ENCODE results near the gene HEXD.
"Not testable (repeated sequence)": the region's sequence is repeated elsewhere in the genome, so short reads cannot be mapped to it uniquely, and the experiment has no call there.

Gene HEXD

DNA sequence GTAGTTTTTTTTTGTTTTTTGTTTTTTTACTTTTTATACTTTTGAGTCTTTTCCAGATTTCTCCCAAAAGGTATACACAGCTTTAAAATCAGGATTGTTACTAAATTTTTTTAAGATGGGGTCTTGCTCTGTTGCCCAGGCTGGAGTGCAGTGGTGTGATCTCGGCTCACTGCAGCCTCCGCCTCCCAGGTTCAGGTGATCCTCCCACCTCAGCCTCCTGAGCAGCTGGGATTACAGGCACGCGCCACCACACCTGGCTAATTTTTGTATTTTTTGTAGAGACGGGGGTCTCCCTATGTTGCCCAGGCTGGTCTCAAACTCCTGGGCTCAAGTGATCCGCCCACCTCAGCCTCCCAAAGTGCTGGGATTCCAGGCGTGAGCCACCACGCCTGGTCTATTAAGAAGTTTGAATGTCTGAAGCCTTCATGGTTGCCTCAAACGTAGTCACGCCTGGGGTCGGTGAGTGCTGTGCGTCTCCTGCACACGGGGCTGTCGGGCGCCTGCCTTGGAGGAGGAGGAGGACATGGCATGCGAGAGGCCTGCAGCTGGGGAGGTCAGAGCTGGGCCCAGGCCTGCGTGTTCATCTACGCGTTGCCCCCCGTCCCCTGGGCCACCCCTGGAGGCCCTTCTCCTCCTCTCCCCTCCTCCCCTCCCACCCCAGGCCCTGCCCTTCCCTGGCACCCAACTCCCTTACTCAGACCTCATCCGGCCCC, 35.8 kb upstream of the HEXD start:
- DNase-seq (ENCODE audit: low read depth in 2 of 2), result not testable (repeated sequence)

DNA sequence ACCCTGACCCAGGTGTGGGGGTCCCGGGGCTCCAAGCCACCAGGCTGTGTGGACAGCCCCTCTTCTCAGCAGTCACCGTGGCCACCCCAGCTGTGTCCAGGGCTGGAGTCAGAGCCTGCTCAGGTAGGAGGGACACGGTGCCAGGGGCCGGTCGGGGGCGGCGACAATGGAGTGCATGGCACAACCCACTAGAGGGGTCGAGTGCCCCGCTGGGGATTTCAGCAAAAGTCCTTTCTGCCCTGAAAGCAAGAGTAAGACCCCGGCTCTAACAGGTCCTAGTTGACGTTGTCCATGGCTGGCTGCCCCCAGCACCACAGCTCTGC, 35.3 kb upstream of the HEXD start:
- DNase-seq (ENCODE audit: low read depth in 2 of 2), result no peak

DNA sequence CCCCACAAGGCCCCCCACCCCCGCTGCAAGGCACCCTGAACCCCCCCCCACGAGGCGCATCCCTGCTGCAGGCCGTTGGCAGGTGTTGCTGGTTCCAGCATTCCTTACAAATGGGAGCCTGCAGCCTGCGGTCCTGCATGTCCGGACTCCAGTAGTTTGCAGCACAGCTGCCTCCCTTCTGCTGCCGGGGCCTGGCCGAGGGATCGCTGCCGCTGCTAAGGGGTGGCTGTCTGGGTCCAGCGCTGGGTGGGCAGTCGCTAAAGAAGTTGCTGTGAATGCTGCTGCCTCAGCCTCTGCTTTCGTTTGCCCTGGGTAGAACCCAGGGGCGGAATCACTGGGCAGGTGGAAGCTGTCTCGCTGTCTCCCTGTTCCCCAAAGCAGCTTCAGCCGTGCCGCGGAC, 34.7 kb upstream of the HEXD start:
- no peak for DNase-seq (ENCODE audit: low read depth in 2 of 2)

DNA sequence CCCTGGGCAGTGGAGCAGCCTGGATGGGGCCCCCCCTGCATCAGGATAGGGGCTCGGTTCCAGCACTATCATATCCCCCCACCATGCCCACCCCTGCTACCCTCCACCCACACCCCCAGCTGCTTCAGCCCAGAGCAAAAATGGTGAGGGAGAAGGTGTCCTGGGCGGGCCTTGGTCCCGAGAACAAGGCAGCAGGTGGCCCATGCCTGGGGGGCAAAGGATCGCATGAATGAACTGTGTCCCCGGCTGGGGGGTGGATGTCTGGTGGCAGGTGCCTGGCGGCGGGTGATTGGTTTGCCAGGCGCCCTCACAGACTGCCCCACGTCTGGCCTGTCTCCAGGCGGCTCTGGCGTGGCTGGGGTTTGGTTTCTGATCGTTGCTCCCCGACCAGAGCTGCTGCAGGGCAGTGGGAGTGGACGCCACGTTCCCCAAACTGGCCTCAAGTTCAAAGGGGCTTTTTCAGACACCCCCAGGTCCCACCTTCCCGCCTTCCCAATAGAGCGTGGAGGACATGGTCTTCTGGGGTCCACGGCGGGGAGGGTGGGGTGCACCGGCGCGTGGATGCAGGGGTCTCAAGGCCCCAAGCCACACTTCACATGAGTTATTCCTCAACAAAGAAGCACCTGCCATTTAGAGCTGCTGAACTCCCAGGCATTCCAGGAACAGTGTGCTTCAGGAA, 34.0 kb upstream of the HEXD start:
- no peak for DNase-seq (ENCODE audit: low read depth in 2 of 2)

DNA sequence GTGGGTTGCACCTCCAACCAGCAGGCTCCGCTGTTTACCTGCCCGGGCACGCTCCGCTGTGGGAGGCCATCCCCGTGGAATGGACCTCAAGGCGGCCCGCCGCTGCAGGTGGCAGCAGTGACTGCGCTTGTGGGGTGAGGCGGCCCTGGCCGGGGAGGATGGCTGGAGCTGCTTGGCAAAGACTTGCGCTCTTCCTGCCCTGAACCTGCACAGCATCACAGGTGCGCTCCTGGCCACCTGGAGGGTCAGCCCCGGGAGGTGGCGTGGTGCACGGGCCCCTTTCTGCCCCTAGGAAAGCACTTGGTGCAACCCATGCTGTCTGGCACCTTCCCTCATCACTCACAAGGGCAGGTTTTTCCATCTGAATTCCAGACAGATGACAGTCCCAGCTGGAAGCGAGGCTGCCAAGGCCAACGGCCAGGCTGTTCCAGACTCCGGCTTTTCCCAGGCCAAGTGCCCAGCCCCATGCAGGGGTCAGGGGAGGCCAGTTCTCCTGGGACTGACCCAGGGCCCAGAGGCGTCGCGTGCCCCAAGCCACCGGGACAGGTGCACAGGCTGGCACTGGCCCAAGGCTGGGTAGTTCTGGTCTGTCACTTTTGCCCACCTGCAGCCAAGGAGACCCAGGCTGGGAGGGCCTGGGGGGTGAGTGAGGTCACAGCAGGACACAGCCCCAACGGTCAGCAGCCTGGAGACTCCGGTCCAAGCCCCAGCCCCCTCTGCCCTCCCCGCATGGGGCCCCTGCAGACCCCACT, 33.2 kb upstream of the HEXD start:
- DNase-seq (ENCODE audit: low read depth in 2 of 2), result no peak

DNA sequence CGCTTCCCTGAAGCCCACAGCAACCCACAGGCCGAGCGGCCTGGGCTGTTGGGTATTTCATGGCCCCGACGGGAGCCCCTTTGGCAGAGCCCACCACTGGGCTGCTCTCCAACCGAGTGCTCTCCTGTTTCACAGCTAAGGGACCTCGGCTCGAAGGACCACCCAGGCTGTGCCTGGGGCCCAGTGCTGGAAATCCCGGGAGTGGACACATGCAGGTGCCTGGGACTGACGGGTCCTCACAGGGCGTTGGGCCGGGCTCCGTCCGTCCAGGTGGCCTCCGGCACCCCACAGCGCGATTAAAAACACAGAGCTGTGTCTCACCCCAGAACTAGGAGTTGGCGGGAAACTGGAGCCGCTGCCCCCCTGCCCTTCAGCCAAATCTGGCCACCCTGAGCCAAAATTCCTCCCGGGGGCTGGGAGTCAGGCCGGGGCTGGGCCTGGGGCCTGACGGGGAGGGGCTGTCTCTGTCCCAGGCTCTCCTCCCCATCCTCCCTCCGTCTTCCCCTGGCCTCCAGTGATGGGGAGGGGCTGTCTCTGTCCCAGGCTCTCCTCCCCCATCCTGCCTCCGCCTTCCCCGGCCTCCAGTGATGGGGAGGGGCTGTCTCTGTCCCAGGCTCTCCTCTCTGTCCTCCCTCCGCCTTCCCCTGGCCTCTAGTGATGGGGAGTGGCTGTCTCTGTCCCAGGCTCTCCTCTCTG, 32.4 kb upstream of the HEXD start:
- DNase-seq (ENCODE audit: low read depth in 2 of 2), result no peak

- DNase-seq (ENCODE audit: low read depth in 2 of 2), result no peak
These were observed 31.8 kb upstream of the HEXD start for GRCh38 chr17:82386255-82386831.

- no peak for DNase-seq (ENCODE audit: low read depth in 2 of 2)
These were observed 31.1 kb upstream of the HEXD start for GRCh38 chr17:82386881-82387704.

DNA sequence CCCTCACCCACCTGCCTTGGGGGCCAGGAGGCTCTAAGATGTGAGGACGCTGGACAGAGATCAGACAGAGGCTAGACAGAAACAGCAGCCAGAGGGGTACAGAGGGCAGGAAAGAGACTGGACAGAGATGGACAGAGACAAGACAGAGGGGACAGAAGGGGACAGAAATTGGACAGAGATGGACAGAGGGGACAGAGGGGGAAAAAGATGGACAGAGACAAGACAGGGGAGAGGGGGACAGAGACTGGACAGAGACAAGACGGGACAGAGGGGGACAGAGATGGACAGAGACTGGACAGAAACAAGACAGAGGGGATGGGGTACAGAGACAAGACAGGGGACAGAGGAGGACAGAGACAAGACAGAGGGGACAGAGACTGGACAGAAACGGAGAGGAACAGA, 30.4 kb upstream of the HEXD start:
- DNase-seq (ENCODE audit: low read depth in 2 of 2), result no peak

GRCh38 chr17:82388223-82388921, 29.8 kb upstream of the HEXD start:
- no peak for DNase-seq (ENCODE audit: low read depth in 2 of 2)

DNA sequence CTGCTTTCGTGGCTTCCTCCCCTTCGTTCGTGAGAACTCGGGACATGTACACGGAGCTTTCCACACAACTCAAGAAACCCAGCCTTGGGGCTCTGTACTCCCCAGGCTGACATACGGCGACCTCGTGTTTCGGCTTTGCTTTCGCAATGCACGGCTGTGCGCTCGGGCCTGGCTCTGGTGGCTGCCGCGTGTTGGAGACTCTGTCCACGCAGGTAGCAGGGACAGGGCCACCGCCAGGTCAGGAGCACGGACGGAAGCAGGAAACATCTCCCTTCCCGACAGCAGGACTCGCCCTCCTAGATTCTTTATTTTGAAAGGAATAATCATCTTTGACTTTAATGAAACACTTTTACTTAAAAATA, 29.2 kb upstream of the HEXD start:
- DNase-seq (ENCODE audit: low read depth in 2 of 2), result no peak

DNA sequence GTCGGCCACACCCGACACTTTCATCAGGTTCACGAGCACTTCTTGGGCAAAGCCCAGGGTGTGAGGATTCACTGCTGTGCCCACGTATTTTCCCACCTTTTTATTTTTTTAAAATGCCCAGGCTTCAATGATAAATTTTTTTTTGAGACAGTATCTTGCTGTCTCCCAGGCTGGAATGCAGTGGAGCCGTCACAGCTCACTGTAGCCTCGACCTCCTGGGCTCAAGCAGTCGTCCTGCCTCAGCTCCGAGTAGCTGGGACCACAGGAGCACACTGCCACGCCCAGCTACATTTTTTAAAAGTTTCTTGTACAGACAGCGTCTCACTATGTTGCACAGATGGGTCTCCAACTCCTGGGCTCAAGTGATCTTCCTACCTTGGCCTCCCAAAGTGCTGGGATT, 28.8 kb upstream of the HEXD start:
- no peak for DNase-seq (ENCODE audit: low read depth in 2 of 2)

DNA sequence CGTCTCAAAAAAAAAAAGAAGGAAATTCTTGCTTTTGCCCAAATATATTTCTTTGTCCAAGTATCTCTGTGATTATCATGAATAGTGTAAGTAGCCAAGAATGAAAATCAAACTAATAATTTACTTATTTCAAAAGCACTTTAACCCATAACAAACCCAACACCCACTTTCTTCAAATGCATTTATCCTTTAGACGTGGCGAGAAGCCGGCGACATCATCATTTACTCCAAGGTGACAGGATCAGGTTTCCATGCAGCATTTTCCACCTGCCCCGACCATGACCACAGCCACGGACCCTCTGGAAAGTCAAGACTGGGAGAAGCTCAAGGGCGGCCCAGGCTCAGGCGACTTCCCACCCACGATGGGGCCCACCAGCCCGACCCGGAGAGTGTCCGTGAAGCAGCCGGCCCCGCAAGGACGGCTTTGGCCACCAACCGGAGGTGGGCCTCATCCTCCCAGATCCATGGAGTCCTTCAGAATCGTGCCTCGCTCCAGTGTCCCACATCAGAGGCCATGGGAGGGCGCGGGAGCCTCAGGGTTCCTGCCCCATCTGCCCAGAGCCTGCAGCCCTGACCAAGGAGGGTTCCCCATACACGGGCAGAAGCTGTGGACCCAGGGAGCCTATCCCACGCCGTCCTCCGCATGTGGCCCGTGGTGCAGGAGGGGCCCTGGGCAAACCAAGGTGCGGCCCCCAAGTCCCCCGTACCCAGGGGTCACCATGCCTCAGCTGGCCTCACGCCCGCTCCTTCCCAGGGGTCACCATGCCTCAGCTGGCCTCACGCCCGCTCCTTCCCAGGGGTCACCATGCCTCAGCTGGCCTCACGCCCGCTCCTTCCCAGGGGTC, 27.9 kb upstream of the HEXD start:
- no peak for DNase-seq (ENCODE audit: low read depth in 2 of 2)

DNA sequence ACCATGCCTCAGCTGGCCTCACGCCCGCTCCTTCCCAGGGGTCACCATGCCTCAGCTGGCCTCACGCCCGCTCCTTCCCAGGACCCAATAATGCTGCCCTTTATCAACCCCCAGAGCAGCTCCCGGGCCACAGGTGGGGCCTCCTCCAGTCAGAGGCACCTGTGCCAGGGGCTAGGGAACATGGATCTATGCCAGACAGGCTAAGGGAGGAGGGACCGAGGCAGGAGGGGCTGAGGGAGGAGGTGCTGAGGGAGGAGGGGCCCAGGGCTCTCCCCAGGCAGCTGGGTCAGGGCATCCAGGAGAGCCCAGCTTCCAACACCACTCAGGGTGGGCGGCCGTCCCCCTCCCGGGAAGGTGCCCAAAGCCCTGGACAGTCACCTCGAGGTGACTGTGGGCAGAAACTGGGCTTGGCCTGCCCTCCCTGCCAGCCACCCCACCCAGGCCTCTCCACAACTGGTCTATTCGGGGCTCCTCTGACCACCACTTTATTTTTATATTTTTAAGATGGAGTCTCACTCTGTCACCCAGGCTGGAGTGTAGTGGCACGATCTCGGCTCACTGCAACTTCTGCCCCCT, 27.2 kb upstream of the HEXD start:
- DNase-seq (ENCODE audit: low read depth in 2 of 2), result no peak

DNA sequence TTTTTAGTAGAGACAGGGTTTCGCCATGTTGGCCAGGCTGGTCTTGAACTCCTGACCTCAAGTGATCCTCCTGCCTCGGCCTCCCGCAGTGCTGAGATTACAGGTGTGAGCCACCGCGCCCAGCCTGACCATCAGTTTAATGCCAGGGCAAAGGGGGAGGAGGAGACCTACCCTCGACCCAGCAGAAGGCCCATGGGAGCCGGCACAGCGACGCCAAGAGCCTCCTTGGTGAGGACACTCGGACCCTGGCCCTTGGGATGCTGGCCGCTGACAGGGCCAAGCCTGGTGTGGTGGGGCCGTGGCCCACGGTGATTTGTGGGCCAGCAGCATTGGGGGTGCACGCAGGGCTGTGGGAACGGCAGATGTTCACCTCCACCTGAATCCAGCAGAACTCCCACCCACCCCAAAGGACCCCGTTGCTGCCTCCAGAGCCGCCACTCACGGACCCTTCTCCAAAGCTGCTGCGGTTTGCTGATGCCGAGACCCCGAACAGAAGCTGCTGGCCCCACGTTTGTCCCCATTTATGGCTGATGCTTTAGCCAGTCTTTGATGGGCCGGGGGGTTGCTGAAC, 26.6 kb upstream of the HEXD start:
- DNase-seq (ENCODE audit: low read depth in 2 of 2), result no peak

GRCh38 chr17:82392209-82392920, 25.8 kb upstream of the HEXD start:
- no peak for DNase-seq (ENCODE audit: low read depth in 2 of 2)

DNA sequence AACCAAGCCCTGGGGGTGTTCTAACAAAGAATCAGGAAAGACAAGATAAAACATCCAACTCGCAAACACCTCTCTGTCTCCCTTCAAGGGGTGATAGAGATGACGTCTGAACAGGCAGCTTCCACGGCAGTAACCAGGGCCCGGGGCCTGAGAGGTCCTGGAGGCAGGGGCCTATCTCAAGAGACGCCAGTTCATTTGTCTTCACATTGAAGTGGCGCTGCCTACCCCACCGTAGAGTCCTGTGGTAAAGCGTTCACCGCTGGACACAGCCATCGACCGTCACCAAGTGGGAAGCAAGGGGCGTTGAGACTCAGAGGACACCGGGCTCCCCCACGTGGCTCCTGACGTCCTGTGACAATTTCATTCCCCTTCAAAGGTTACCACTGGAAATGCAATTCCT, 25.2 kb upstream of the HEXD start:
- DNase-seq (ENCODE audit: low read depth in 2 of 2), result no peak

- no peak for DNase-seq (ENCODE audit: low read depth in 2 of 2)
These were observed 23.9 kb upstream of the HEXD start for GRCh38 chr17:82394278-82394677.
